Stimulated activated CD4-positive, alpha-beta T cell treated with anti-CD3 and anti-CD28 coated beads, Interleukin-15, amount 100 ng/mL, for 24 hours (primary cell): ENCODE results near the gene POFUT2.

Experiments
- DNase-seq: peaks from one replicate; pipeline ENCODE4 v3.0.0-alpha.2; 2020

The POFUT2 gene

GRCh38 chr21:45296638-45297037 lies 8.9 kb upstream of the POFUT2 start:
- no peak for DNase-seq

DNA sequence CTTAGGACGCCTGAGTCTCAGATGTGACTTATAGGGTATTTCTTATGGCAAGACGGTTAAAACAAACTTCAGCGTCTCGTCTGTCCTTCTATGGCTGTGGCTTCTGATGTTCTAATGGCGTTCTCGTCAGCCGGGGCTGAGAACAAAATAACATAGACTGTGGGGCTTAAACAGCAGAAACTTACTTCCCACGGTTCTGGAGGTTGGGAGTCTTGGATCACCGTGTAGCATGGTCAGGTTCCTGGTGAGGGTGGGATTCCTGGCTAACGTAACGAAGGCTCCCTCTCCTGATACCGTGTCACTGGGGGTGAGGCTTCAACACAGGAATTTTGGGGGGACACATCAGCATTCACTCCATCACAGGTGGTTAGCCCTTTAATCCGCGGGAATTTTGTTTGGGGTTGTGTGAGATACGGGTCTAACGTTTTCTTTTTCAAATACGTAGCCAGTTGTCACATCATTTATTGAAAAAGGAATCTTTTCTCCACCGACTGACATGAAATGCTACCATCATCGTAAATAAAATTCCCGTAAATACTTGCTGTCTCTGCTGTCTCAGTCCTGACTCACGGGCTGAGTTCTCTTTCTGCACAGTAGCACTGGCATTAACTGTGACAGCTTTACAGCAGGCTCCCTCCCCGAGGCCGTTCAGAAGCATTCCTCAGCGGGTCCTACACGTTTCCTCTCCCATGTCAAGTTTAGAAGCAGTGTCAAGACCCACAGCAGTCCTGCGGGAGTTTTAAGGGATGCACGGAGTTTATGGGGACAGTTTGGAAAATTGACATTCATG lies 8.1 kb upstream of the POFUT2 start:
- DNase-seq, result no peak

DNA sequence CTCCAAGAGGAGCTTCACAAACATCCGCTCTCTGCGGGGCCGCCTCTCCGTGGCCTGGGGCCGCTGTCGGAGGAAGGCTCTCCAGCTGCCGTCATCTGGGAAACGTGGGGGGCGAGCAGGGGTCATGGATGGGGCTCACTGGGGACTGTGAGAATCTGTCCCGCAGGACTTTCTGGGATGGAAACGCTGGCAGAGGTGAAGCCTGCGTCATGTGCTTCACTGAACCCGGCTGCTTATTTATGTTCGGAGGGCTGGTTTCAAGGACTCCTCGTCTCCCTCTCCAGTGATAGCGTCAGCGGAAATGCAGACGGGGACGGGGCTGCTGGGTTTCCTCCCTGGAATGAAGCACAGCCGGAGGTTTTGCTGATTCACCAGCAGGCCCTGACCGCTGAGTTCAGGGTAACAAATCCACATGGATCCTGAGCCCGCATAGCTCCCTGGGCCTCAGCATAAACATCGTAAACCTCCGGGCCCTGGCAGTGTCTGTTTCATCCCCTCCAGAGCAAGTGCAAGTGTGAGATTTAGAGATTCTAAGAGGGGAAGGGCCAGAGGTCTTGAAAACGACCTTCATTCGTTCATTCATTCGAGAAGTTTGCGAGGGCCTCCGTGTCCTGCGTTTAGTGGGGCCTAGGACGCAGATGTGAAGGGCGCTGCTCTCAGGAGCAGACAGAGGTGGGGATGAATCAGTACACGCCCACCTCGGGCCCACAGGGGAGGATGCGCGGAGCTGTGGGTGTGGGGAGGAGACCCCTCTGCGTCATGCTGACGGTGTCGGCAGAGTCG lies 7.0 kb upstream of the POFUT2 start:
- no peak for DNase-seq

DNA sequence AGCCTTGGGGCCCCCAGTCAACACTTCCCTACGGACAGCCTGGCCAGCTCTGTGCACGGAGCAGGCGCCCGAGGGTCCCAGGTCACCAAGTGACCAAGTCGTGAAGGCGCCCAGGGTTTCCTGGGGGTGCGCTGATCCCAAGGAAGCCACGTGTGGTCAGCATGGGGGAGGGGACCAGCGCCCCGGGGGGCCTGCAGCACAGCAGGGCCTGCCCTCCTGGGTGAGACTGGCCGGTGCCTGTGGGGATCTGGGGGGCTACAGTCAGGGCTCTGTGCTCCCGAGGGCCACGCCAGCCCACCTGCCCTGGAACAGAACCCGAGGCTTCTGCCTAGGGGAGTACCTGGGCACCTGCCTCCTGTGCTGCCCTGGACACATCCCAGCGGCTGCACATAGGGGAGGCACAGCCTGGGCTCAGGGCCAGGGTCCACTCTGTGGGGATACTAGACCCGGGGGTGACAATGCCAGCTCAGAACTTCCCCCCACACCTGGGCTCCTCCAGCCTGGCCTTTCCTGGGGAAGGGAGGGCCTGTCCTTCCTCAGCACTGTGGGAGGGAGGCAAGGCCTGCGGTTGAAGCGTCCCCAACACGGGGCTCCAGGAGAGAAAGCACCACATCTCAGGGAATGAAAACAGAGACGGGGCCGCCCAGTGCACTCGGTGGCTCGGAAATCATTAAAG lies 6.2 kb upstream of the POFUT2 start:
- no peak for DNase-seq

DNA sequence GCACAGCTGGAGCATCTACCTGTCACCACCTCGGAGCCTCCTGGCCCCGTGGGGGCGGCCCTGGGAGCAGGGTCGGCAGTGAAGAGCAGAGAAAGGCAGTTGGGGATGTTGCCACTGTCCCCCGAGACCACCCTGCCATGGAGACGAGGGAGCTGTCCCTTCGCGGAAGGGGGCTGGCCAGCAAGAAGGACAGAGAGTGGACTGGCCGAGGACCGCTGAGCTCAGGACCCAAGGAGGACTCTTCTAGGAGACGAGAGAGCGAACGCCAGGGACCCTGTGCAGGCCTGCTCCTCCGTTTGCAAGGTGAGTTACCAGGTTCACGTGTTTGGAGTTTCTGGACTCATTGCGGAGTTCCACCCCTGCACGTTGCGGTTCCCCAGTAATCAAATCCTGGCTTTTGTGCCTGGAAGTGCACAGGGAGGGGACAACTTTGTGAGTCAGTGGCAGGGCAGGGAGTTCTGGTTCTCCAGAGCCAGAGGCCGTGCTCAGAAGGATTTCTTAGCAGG lies 5.6 kb upstream of the POFUT2 start:
- DNase-seq, result no peak

- peak; percentile 83 for DNase-seq
These were observed 4.9 kb upstream of the POFUT2 start for GRCh38 chr21:45292399-45293219.

DNA sequence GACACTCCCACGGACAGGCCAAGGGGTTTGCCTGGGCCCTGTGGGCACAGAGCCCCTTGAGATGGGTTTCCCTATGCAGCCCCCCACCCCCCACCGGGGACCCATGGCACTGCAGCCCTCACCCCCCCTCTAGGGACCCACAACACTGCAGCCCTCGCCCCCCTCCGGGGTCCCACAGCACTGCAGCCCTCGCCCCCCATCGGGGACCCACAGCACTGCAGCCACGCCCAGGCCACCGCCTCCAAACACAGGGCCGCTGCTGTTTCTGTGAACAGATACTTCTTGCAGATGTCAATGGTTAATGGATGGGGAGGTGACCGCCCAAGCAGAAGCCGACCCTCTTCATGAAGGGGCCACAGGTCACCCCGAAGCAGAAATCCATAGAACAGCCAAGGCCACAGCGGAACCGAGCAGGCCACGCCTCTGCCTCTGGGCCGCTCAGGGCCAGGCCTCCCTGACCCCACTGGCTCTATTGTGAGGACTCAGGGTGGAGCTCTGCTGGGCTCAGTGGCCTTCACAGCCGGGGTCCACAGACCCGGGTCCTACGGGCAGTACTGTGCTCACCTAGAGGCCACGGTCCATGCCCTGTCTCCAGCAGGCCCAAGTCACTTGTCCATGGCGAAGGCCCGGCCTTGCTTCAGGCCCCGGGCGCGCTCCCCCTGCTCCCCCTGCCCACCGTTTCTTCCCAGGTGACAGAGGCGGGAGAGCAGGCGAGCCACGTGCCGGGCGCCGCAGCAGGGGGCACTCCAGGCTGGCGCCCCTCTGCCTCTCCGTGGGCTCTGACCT lies 4.1 kb upstream of the POFUT2 start:
- DNase-seq, result no peak

DNA sequence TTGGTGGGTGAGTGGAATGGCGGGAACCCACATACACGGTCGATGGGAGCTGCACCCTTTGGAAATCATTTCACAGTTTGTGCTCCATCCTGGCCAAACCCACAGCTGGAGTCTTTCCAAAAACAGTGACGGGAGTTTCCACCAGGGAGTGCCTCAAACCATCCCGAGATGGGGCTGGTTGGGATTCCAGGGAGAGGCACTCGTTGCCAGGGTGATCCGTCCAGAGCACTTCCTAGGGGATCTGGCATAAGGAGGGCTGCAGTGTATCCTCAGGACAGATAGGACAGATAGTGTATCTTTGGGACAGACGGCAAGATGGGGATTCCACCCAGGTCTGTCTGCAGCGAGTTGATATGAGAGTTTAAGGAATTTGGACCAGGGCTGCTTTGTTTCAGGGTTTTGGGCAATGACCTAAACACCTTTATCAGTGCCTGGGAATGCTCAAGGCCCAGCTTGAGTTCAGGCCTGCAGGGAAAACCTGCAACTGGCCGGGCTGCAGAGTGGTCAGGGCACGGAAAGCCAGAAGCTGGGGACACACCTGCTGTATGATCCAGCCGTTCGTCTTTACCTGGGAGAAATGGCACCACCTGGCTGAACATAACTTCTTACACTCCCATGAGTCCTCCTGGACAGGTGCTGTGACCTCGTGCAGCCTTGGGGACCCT lies 3.4 kb upstream of the POFUT2 start:
- no peak for DNase-seq

- no peak for DNase-seq
These were observed 2.2 kb upstream of the POFUT2 start for GRCh38 chr21:45289655-45290515.

DNA sequence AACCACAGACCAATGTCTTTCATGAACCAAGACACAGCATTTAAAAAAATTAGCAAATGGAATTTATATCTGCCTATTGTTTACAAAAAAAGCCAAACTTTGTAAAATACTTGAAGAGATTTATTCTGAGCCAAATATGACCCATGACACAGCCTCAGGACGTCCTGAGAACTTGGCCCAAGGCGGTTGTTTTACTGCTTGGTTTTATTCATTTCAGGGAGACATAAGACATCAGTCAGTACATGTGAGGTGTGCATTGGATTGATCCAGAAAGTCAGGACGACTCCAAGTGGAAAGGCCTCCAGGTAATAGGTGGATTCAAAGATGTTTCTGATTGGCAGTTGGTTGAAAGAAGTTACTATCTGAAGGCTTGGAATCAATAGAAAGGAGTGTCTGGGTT lies 1.4 kb upstream of the POFUT2 start:
- DNase-seq, result no peak

- no peak for DNase-seq
These were observed 746 bp upstream of the POFUT2 start for GRCh38 chr21:45288441-45288841.

DNA sequence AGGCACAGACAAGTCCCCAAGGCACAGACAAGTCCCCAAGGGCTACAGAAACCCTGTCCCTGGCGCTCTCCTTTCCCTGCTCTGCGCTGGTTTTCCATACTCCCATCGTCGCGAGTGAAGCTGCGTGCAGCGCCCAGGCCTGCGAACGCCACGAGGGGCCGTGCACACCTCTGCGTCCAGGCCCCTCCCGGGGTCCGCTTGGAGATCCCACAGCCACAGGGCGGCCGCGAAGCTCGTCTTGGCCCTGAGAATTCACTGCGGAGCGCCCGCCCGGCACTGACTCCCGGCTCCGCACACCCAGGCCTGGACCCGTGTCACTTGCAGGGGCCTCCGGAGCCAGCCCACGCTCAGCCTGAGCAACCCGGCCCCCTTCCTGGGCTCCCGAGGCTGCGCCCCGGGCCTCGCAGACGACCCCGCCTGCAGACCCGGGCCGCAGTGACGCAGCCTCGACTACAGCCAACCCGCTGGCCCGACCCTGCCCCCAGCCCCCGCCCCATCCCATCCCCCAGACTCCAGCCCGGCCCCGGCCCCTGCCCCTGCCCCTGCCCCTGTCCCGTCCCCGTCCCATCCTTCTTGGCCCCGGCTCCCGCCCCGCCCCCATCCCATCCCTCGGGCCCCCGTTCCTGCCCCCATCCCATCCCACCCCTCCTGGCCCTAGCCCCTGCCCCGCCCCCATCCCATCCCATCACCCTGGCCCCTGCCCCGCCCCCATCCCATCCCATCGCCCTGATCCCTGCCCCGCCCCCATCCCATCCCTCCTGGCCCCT lies 841 bp downstream of the POFUT2 start:
- no peak for DNase-seq

DNA sequence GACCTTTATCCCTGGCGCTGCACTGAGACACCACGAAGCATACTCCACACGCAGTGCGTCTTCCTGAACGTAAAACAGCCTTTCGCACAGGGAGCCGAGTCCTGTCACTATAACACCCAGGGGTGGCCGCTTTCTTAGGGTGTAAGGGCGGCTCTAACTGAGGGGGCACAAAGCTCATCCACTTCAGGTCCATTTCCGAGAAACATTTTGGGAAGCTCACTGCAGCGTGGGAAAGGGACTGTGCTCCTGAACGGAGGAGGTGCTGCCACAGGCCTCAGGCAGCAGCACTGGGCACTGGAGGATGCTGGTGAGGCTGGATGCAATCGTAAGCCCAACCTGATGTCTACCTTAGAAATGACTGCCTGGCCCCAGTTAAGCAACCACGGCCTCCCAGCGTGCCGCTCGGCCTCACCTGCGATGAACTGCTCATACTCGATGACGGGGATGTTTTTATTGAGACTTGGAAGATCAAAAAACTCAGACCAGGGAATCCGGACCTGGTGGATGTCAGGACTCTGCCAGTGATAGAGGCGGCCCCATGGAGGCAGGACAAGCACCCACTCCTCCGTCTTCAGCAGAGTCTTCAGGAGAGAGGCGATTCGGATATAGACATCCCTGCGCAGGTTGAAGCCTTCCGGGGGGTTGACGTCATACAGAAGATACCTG lies 2.3 kb downstream of the POFUT2 start:
- DNase-seq, result no peak

DNA sequence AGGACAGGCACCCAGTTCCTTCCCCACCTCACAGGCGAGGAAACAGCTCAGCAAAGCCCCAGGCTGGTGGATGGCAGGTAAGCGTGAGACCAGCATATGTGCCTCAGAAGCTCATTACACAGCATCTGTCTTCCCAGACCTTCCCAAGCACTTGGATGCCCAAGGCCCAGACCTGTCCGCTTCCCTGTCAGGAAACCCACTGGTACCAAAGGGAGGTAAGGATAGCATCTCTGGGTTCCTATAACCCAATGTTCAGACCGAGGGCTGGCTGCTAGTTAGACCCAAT lies 3.3 kb downstream of the POFUT2 start:
- DNase-seq, result no peak

GRCh38 chr21:45283611-45284455 lies 3.9 kb downstream of the POFUT2 start:
- DNase-seq, result no peak

DNA sequence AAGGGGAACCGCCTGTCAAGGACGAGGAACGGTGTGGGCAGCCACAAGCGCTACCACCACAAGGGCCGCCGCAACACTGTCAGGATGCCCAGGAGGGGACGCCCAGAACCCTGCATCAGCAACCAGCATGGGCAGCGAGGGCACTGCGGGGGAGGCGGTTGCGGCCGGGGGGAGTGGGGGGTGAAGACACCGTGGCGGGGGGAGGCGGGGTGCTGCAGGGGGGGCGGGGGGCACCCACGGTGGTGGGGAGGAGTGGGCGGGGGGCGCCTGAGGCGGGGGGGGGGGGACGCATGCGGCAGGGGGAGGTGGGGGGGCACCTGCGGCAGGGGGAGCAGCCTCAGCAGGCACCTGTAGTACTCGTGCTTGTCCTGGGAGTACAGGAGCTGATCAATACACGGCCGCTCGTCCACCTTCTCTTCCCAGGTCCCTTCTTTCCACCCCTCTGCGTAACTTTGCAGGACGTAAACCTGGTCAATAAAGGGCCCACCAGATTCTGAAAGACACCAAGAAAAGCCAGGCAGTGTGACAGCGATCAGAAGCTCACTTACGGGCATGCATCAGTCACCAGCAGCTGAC lies 4.6 kb downstream of the POFUT2 start:
- no peak for DNase-seq

DNA sequence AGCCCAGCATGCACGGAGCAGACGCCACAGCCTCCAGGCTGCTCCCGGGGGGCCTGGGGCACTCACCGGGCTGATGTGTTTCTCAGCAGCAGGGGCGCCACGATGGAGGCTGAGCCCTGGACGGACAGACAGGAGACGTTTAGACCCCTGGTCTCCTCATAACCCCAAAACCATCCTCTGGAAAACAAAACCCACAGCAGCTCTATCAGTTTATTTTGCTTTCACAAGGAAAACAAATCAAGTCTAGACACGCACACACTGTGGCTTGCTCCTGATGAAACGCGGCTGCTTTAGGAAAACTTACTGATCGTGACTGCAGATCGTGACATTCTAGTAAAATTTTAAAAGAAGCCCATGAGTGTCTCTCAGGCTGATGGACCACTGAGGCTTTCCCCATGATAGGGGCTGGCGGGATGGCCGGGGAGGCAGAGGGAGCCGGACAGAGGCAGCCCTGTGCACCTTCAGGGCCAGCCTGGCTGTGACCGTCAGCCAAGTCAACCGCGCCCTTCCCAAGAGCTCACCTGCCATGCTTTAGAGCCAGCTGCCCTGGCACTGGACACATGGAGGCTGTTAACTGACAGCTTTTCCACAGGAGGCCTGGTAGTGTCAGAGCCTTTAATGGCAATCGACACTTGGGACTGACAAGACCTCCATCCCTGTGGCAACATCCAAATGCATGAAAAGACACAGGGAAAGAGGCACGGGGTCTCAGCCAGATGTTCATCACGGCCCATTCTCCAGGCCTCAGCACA lies 5.2 kb downstream of the POFUT2 start:
- no peak for DNase-seq
